ENCODE data around the gene FGF16.
A peak's percentile ranks its signal among the peaks of the same experiment; 100 is the strongest.

The FGF16 gene

DNA sequence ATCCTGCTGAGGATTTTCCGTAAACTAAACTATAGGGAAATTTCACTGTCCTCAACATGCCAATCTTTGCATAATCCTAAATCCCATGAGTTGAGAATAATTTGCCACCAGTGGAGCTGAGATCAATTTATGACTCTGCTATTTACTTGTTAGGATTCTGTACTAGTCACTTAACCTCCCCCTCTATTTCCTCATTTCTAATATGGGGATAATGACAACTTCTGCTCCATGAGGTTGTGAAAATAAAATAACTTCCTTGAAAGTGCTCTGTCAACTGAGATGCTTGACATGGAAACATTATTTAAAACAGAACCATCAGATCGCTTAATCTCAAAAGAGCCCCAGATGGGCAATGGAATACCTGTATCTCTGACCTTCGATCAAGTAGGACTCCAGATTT is 2.6 kb upstream of the FGF16 start:
- WGBS (ENCODE audit: insufficient coverage) = 100% methylated on average over 1 of the region's 3 CpGs
- Histone ChIP-seq H3K4me1 (ENCODE audit: control extremely low read depth in 1 of 4, control insufficient read depth in 4 of 4, insufficient read depth in 4 of 4, low read length in 3 of 4) (peaks cover 4 to 60% (median 30%) of the 10 kb centered on the region in 4 experiments), H3K9me3 (ENCODE audit: control extremely low read depth in 1 of 5, control insufficient read depth in 4 of 5, insufficient read depth in 2 of 5, low read depth in 1 of 5, low read length in 4 of 5) (no peaks in the 10 kb centered on the region), H3K4me3 (ENCODE audit: control insufficient read depth in 1 of 7, extremely low read depth in 1 of 7, insufficient read depth in 4 of 7, low read depth in 2 of 7, low read length in 6 of 7) (no peak overlapping the region), H3K36me3 (ENCODE audit: control insufficient read depth in 4 of 4, insufficient read depth in 4 of 4, low read length in 3 of 4) (no peaks in the 10 kb centered on the region), H3K27me3 (replicated peaks in 2 of 5; ENCODE audit: control insufficient read depth in 4 of 5, insufficient read depth in 5 of 5, low read length in 4 of 5) (peaks cover 0 to 5% (median 0%) of the 10 kb centered on the region in 5 experiments), H3K27ac (ENCODE audit: insufficient read depth in 1 of 2, low read depth in 1 of 2, low read length in 2 of 2, poor library complexity in 1 of 2, severe bottlenecking in 2 of 2) (no peak overlapping the region)
- ChIA-PET CTCF (no interaction called here), POLR2A (no interaction called here)
- DNase-seq = peak in 2 of 3 donors; percentile 34 to 53

DNA sequence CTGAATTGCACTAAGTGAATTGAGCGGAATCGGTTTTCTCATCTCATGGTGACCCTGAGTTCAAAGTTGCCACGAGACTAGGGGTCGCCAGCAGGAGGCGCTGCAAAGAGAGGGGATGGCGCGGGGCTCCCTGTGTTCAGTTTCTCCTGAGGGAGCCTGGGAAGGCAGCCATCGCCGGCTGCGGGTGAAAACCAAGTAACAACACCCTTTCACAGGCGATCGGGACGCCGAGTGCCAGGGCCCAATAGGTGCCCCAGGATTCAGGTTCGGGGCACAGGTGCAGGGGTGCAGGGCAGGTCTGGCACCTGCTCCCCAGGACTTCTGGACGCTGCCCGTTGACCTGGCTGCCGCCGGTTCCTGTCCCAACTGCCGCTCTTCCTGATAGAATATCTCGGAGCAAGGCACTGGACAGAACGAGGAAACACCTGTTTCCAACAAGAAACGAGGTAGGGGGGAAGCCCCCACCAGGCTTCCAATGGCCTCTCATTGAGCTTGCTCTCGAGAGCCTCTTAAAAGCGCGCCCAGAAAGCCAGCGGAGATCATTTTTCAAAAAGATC is 1.1 kb upstream of the FGF16 start:
- Histone ChIP-seq H3K27me3 (replicated peaks in 2 of 5; ENCODE audit: control insufficient read depth in 4 of 5, insufficient read depth in 5 of 5, low read length in 4 of 5) (peaks cover 0 to 5% (median 0%) of the 10 kb centered on the region in 5 experiments), H3K4me3 (ENCODE audit: control insufficient read depth in 1 of 7, extremely low read depth in 1 of 7, insufficient read depth in 4 of 7, low read depth in 2 of 7, low read length in 6 of 7) (peak overlapping the region; percentile 20 to 76 (median 59))

DNA sequence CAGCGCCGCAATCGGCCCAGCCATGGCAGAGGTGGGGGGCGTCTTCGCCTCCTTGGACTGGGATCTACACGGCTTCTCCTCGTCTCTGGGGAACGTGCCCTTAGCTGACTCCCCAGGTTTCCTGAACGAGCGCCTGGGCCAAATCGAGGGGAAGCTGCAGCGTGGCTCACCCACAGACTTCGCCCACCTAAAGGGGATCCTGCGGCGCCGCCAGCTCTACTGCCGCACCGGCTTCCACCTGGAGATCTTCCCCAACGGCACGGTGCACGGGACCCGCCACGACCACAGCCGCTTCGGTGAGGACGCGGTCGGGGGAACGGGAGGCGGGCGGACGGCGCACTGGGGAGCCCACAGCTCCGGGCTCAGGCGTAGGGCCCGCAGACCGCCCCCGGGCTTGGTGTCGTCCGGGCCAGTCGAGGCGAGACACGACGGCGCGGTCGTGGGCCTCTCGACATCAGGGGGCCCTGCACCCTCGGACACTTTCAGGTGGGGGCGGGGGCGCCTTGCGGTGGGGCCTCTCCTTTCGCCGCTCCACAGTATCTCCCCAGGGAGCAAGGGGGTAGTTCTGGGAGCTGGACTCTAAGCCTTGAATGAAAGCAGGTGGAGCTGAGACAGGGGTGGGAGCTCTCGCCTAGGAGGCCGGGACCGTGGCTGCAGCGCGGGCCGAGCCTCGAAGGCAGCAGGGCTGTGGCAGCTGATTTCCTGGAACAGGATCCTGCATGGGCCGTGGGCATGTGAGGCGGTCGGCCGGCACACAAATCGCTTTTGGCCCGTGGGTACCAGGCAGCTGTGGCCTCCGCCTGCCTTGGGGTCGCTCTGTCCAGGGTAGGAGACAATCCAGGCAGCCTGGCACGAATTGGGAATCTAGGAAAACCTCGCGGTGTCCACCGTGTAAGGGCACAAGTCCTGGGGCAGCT is 722 bp downstream of the FGF16 start:
- Histone ChIP-seq H3K4me1 (ENCODE audit: control extremely low read depth in 1 of 4, control insufficient read depth in 4 of 4, insufficient read depth in 4 of 4, low read length in 3 of 4) (peaks cover 4 to 71% (median 34%) of the 10 kb centered on the region in 4 experiments), H3K4me3 (ENCODE audit: control insufficient read depth in 1 of 7, extremely low read depth in 1 of 7, insufficient read depth in 4 of 7, low read depth in 2 of 7, low read length in 6 of 7) (peak overlapping the region; percentile 43 to 76 (median 59)), H3K27me3 (replicated peaks in 2 of 5; ENCODE audit: control insufficient read depth in 4 of 5, insufficient read depth in 5 of 5, low read length in 4 of 5) (peaks cover 0 to 5% (median 0%) of the 10 kb centered on the region in 5 experiments), H3K36me3 (ENCODE audit: control insufficient read depth in 4 of 4, insufficient read depth in 4 of 4, low read length in 3 of 4) (no peaks in the 10 kb centered on the region), H3K27ac (ENCODE audit: insufficient read depth in 1 of 2, low read depth in 1 of 2, low read length in 2 of 2, poor library complexity in 1 of 2, severe bottlenecking in 2 of 2) (peak overlapping the region; percentile 46 to 70), H3K9me3 (ENCODE audit: control extremely low read depth in 1 of 5, control insufficient read depth in 4 of 5, insufficient read depth in 2 of 5, low read depth in 1 of 5, low read length in 4 of 5) (no peaks in the 10 kb centered on the region)
- peak in 2 of 3 donors; percentile 34 to 56 for DNase-seq
- 25% methylated on average over 67 of the region's 73 CpGs for whole genome bisulfite sequencing (ENCODE audit: insufficient coverage)
- POLR2A ChIA-PET = interaction anchor here (0.6 to 1.6 kb wide), 2 partner anchors 17 to 151 kb away, joined by 3 to 5 read pairs; no protein-coding TSS in a partner anchor
- CTCF ChIA-PET = interaction anchor here (1.0 kb wide), 1 partner anchor 25 kb away, joined by 3 read pairs; no protein-coding TSS in a partner anchor

More for the DNA sequence above, 1.1 kb upstream of the FGF16 start:
- no peaks in the 10 kb centered on the region for H3K36me3 ChIP-seq (ENCODE audit: control insufficient read depth in 4 of 4, insufficient read depth in 4 of 4, low read length in 3 of 4)
- H3K9me3 ChIP-seq (ENCODE audit: control extremely low read depth in 1 of 5, control insufficient read depth in 4 of 5, insufficient read depth in 2 of 5, low read depth in 1 of 5, low read length in 4 of 5) = no peaks in the 10 kb centered on the region
- H3K4me1 ChIP-seq (ENCODE audit: control extremely low read depth in 1 of 4, control insufficient read depth in 4 of 4, insufficient read depth in 4 of 4, low read length in 3 of 4) = peaks cover 4 to 75% (median 34%) of the 10 kb centered on the region in 4 experiments
- ChIA-PET POLR2A (no interaction called here), CTCF (interaction anchor here (1.2 to 1.9 kb wide), 2 partner anchors 10 to 15 kb away, joined by 3 to 7 read pairs; no protein-coding TSS in a partner anchor)
- DNase-seq = peak; percentile 63 to 87 (median 80)
- peak overlapping the region; percentile 15 to 70 for H3K27ac ChIP-seq (ENCODE audit: insufficient read depth in 1 of 2, low read depth in 1 of 2, low read length in 2 of 2, poor library complexity in 1 of 2, severe bottlenecking in 2 of 2)
- WGBS (ENCODE audit: insufficient coverage) = 31% methylated on average over 27 of the region's 27 CpGs

DNA sequence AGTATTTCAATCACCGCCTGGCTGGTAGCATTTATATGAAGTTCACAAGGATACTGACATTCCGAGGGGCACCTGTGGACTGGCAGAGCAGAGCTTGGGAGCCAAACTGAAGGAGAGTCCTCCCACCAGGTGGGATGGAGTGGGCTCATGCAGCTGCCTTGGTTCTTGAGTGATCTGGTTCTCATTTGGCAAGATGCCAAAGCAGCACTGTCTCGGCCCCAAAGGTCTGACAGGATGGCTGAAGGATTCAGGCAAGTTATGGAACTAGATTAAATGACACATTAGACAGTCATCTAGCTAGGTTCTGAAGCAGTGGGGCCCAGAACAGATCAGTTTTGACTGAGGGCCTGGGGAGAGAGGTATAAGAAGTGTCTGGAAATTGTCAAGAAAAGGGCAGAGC is 3.2 kb downstream of the FGF16 start:
- Histone ChIP-seq H3K9me3 (ENCODE audit: control extremely low read depth in 1 of 5, control insufficient read depth in 4 of 5, insufficient read depth in 2 of 5, low read depth in 1 of 5, low read length in 4 of 5) (no peaks in the 10 kb centered on the region), H3K4me1 (ENCODE audit: control extremely low read depth in 1 of 4, control insufficient read depth in 4 of 4, insufficient read depth in 4 of 4, low read length in 3 of 4) (peaks cover 0 to 52% (median 25%) of the 10 kb centered on the region in 4 experiments), H3K27me3 (replicated peaks in 2 of 5; ENCODE audit: control insufficient read depth in 4 of 5, insufficient read depth in 5 of 5, low read length in 4 of 5) (peaks cover 0 to 5% (median 0%) of the 10 kb centered on the region in 5 experiments), H3K4me3 (ENCODE audit: control insufficient read depth in 1 of 7, extremely low read depth in 1 of 7, insufficient read depth in 4 of 7, low read depth in 2 of 7, low read length in 6 of 7) (peak overlapping the region in 1 of 7 experiments; percentile 76), H3K36me3 (ENCODE audit: control insufficient read depth in 4 of 4, insufficient read depth in 4 of 4, low read length in 3 of 4) (peaks cover 0 to 6% (median 0%) of the 10 kb centered on the region in 4 experiments), H3K27ac (ENCODE audit: insufficient read depth in 1 of 2, low read depth in 1 of 2, low read length in 2 of 2, poor library complexity in 1 of 2, severe bottlenecking in 2 of 2) (peak overlapping the region in 1 of 2 experiments; percentile 2)
- 58% methylated on average over 3 of the region's 3 CpGs for WGBS (ENCODE audit: insufficient coverage)
- no peak for DNase-seq
- ChIA-PET POLR2A (no interaction called here), CTCF (no interaction called here)

DNA sequence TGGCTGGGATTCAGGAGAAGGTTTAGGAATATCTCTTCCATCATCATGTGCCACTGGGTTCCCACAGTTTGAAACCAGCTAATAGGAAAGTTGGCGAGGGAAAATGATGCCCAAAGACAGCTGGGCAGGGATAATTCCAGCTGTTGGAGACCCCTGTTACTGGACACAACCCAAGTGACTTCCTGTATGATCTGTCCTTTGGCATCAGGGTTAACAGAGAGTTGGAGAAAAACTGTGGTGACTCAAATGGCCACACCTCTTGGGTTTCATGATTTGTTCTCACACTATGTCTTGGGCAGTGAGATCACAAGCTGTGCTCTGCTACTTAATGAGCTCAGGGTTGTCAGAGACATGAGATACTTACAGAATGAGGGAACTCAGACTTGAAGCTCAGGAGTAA is 3.8 kb downstream of the FGF16 start:
- 64% methylated on average over 1 of the region's 1 CpG for WGBS (ENCODE audit: insufficient coverage)
- peak in 1 of 3 donors; percentile 35 for DNase-seq
- H3K27me3 ChIP-seq (replicated peaks in 2 of 5; ENCODE audit: control insufficient read depth in 4 of 5, insufficient read depth in 5 of 5, low read length in 4 of 5) = peaks cover 0 to 5% (median 0%) of the 10 kb centered on the region in 5 experiments
- peaks cover 0 to 11% (median 0%) of the 10 kb centered on the region in 4 experiments for H3K36me3 ChIP-seq (ENCODE audit: control insufficient read depth in 4 of 4, insufficient read depth in 4 of 4, low read length in 3 of 4)
- CTCF ChIA-PET = interaction anchor here (0.6 kb wide), 1 partner anchor 176 kb away, joined by 3 read pairs; no protein-coding TSS in a partner anchor
- peaks cover 0 to 46% (median 21%) of the 10 kb centered on the region in 4 experiments for H3K4me1 ChIP-seq (ENCODE audit: control extremely low read depth in 1 of 4, control insufficient read depth in 4 of 4, insufficient read depth in 4 of 4, low read length in 3 of 4)
- no peaks in the 10 kb centered on the region for H3K9me3 ChIP-seq (ENCODE audit: control extremely low read depth in 1 of 5, control insufficient read depth in 4 of 5, insufficient read depth in 2 of 5, low read depth in 1 of 5, low read length in 4 of 5)
- POLR2A ChIA-PET = no interaction called here
- H3K4me3 ChIP-seq (ENCODE audit: control insufficient read depth in 1 of 7, extremely low read depth in 1 of 7, insufficient read depth in 4 of 7, low read depth in 2 of 7, low read length in 6 of 7) = peak overlapping the region in 1 of 7 experiments; percentile 10
- no peak overlapping the region for H3K27ac ChIP-seq (ENCODE audit: insufficient read depth in 1 of 2, low read depth in 1 of 2, low read length in 2 of 2, poor library complexity in 1 of 2, severe bottlenecking in 2 of 2)

DNA sequence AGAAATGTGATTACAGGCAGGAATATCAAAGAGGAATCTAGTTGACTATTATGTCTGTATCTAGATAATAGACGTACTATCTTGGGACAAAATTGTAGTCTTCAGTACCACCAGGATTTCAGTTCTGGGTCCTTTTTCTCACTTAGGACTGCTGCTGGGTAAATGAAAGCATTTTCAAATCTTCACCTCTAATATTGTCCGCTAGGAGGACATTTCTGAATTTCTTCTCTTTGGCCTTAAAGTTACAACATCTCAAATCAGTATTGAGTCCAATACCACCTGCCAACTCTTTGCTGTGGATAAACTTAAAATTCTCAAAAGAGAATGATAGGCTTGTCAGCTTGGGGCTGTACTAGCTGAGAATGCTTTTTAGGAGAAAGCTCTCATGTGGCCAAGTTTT is 6.0 kb downstream of the FGF16 start:
- POLR2A ChIA-PET = no interaction called here

More for the DNA sequence above, 6.0 kb downstream of the FGF16 start:
- Histone ChIP-seq H3K27ac (ENCODE audit: insufficient read depth in 1 of 2, low read depth in 1 of 2, low read length in 2 of 2, poor library complexity in 1 of 2, severe bottlenecking in 2 of 2) (no peak overlapping the region), H3K36me3 (ENCODE audit: control insufficient read depth in 4 of 4, insufficient read depth in 4 of 4, low read length in 3 of 4) (peaks cover 0 to 19% (median 2%) of the 10 kb centered on the region in 4 experiments), H3K4me1 (ENCODE audit: control extremely low read depth in 1 of 4, control insufficient read depth in 4 of 4, insufficient read depth in 4 of 4, low read length in 3 of 4) (peaks cover 0 to 32% (median 16%) of the 10 kb centered on the region in 4 experiments), H3K4me3 (ENCODE audit: control insufficient read depth in 1 of 7, extremely low read depth in 1 of 7, insufficient read depth in 4 of 7, low read depth in 2 of 7, low read length in 6 of 7) (no peak overlapping the region), H3K27me3 (replicated peaks in 2 of 5; ENCODE audit: control insufficient read depth in 4 of 5, insufficient read depth in 5 of 5, low read length in 4 of 5) (no peaks in the 10 kb centered on the region), H3K9me3 (ENCODE audit: control extremely low read depth in 1 of 5, control insufficient read depth in 4 of 5, insufficient read depth in 2 of 5, low read depth in 1 of 5, low read length in 4 of 5) (no peaks in the 10 kb centered on the region)
- 83% methylated on average over 1 of the region's 2 CpGs for WGBS (ENCODE audit: insufficient coverage)
- DNase-seq = no peak
- CTCF ChIA-PET = interaction anchor here (1.8 kb wide), 1 partner anchor 21 kb away, joined by 3 read pairs; no protein-coding TSS in a partner anchor

Measured in common myeloid progenitor, CD34-positive (primary cell).